Endothelial cell of umbilical vein (primary cell): ENCODE data around the gene PTGES3L. TPM values are rescaled to one million over a fixed set of nuclear protein-coding genes. Genes with fewer than 3 reads are reported as not detected.
A peak's percentile ranks its signal among the peaks of the same experiment; 100 is the strongest.

Experiments used
- BruUV-seq: library from RNA; stranded (reverse); fragments of 400-500 nt; replicated peaks from 2 replicates; lab custom pipeline; 2021; lab: Mats Ljungman, UMichigan
- CTCF ChIA-PET: fragments of 300-600, 350-600 bp; sonication (Branson Sonifier 250); formaldehyde crosslinking; loops from one replicate; lab custom pipeline; 2021; ENCODE audit warnings: antibody characterized with exemption, inconsistent platforms; lab: Charles Lee
- POLR2A ChIA-PET: fragments of 300-600, 350-600 bp; sonication (Branson Sonifier 250); formaldehyde crosslinking; loops from one replicate; lab custom pipeline; 2021; ENCODE audit warnings: antibody characterized with exemption, inconsistent platforms; lab: Charles Lee
- DNase-seq: peaks from one replicate; pipeline ENCODE4 v3.0.0-alpha.2; 2011; ENCODE audit warnings: low read depth, low spot score
- FAIRE-seq: peaks from 2 replicates; lab custom pipeline; 2011; peaks lifted over from hg19 to GRCh38; lab: Jason Lieb, UNC
- H2AFZ ChIP-seq: 2 replicates; pipeline ENCODE4 v1.6.0; 2012; ENCODE audit warnings: low read depth, low read length, control low read depth, inconsistent platforms
- H3K27ac ChIP-seq: 2 replicates; pipeline ENCODE4 v1.5.1; 2011; ENCODE audit warnings: low read depth, mild to moderate bottlenecking, control low read depth, low read length, moderate library complexity; ENCODE audit not compliant: insufficient read depth
- H3K27me3 ChIP-seq, 2 experiments: 2 replicates each; pipeline versions ENCODE4 v1.6.0 to v1.6.1; 2011; ENCODE audit warnings: low read length in 2 of 2, mixed read lengths in 1 of 2; ENCODE audit not compliant: control insufficient read depth in 2 of 2, insufficient read depth in 2 of 2
- H3K36me3 ChIP-seq, 2 experiments: 2 replicates in 1 of 2; 3 replicates in 1 of 2; pipeline ENCODE4 v1.5.1; 2011; ENCODE audit warnings: low read length in 2 of 2, mild to moderate bottlenecking in 1 of 2, moderate library complexity in 1 of 2; ENCODE audit not compliant: control insufficient read depth in 2 of 2, insufficient read depth in 2 of 2; ENCODE audit errors: extremely low read depth in 1 of 2
- H3K4me1 ChIP-seq: 3 replicates; pipeline ENCODE4 v1.5.1; 2011; ENCODE audit warnings: mild to moderate bottlenecking, low read length; ENCODE audit not compliant: control insufficient read depth, insufficient read depth; ENCODE audit errors: extremely low read depth
- H3K4me2 ChIP-seq: 2 replicates; pipeline ENCODE4 v1.6.1; 2011; ENCODE audit warnings: low read length, control low read depth, mixed read lengths; ENCODE audit not compliant: insufficient read depth
- H3K4me3 ChIP-seq, 3 experiments: fragments of 200-600 bp in 1 of 3; sonication (generic), shearing (Covaris generic) in 1 of 3; replicated peaks in 1 of 3; 2 replicates each; pipeline ENCODE4 v1.5.1; 2011 to 2016; ENCODE audit warnings: control low read depth in 3 of 3, low read length in 3 of 3, mild to moderate bottlenecking in 2 of 3, inconsistent platforms in 1 of 3, low read depth in 1 of 3, moderate library complexity in 1 of 3; ENCODE audit not compliant: insufficient read depth in 1 of 3
- H3K79me2 ChIP-seq: 2 replicates; pipeline ENCODE4 v1.6.0; 2012; ENCODE audit warnings: low read length, inconsistent platforms; ENCODE audit not compliant: control insufficient read depth, insufficient read depth
- H3K9ac ChIP-seq: replicated peaks from 2 replicates; pipeline ENCODE3; 2011; ENCODE audit warnings: low read length, control low read depth; ENCODE audit not compliant: insufficient read depth; ENCODE audit errors: extremely low read depth
- H3K9me1 ChIP-seq: replicated peaks from 3 replicates; pipeline ENCODE4 v1.6.0; 2011; ENCODE audit warnings: mild to moderate bottlenecking, low read length; ENCODE audit not compliant: control insufficient read depth, insufficient read depth; ENCODE audit errors: extremely low read depth
- H3K9me3 ChIP-seq: replicated peaks from 2 replicates; pipeline ENCODE4 v1.5.1; 2012; ENCODE audit warnings: low read length, inconsistent platforms; ENCODE audit not compliant: control insufficient read depth, insufficient read depth
- H4K20me1 ChIP-seq: replicated peaks from 2 replicates; pipeline ENCODE3; 2011; ENCODE audit warnings: mild to moderate bottlenecking, low read length; ENCODE audit not compliant: control insufficient read depth, insufficient read depth; ENCODE audit errors: extremely low read depth
- dilution Hi-C: fragments of 300-500 bp; cut with MboI; formaldehyde crosslinking; loops from one replicate; pipeline ENCODE4 v1.15.0; 2019; ENCODE audit warnings: low sequenced_read_pairs; ENCODE audit not compliant: extremely low pct_ligation_motif_present
- intact Hi-C: fragments of 100-400 bp; cut with micrococcal nuclease; formaldehyde crosslinking; loops from one replicate; pipeline ENCODE4 v1.10.0; 2022
- polyA plus RNA-seq, 4 experiments: library from polyadenylated mRNA; depleted of rRNA in 3 of 4; stranded (reverse) in 3 of 4; unstranded in 1 of 4; fragments of >200 nt; gene quantifications; 2 replicates each; pipeline versions ENCODE4 v1.2.1 to v1.2.3, GENCODE V29; 2011 to 2012; ENCODE audit warnings: missing spikeins in 1 of 4
- total RNA-seq: library from RNA; stranded (reverse); gene quantifications from 2 replicates; pipeline ENCODE4 v1.2.3, GENCODE V29; 2021
- TF ChIP-seq, protein P1 (sequence below): IDR thresholded peaks from 2 replicates; pipeline ENCODE4 v1.6.1; 2011; ENCODE audit not compliant: insufficient read depth, insufficient read length
- TF ChIP-seq, protein P2 (sequence below), 2 donors: IDR thresholded peaks; 1 replicate in 1 of 2; 2 replicates in 1 of 2; pipeline ENCODE4 v1.5.1; 2011; ENCODE audit warnings: low read length in 2 of 2, mild to moderate bottlenecking in 2 of 2, moderate library complexity in 2 of 2, control low read depth in 1 of 2, inconsistent platforms in 1 of 2, low read depth in 1 of 2; ENCODE audit not compliant: insufficient read depth in 1 of 2; ENCODE audit errors: extremely low read depth in 1 of 2

Gene PTGES3L
- total and polyA plus RNA-seq, 2 donors (not counting 3 experiments of a cell fraction or from before 2014, with no cell fraction given), result 0.23 TPM; not detected in 1

DNA sequence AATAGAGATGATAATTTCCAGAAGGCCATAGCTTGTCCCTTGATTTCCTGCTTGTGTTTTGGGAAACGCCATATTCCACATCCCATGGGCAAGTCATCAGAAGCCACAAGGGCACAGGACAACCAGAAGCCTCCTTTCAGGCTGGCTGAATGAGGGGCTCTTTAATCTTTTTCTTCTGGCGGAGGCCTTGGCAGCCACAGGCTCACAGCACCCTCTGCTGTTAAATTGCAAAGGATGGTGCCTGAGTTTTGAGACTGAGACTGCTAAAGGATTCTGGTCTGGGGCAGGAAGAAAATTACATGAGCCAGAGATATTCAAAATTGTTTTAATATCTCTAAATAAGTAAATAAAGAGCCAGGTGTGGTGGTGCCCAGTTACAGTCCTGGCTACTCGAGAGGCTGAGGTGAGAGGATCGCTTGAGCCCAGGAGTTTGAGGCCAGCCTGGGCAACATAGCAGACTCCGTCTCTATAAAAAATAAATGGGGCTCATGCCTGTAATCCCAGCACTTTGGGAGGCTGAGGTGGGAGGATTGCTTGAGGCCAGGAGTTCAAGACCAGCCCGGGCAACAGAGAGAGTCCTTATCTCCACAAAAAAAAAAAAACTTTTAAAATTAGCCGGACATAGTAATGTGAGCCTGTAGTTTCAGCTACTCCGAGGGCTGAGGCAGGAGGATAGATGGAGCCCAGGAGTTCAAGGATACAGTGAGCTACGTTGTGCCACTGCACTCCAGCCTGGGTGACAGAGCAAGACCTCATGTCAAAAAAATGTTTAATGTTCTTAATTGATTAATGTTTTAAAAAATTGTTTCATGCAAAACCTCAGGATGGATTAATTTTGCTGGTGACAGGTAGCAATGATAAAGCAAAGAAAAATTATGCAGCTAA, 41.9 kb downstream of the PTGES3L start:
- no peak overlapping the region for H3K27ac ChIP-seq
- H3K9ac ChIP-seq, result no peak overlapping the region
- CTCF ChIA-PET, result interaction anchor here (0.7 to 9.1 kb wide), 7 partner anchors 9 to 361 kb away, joined by 3 to 122 read pairs (median 3); partner anchors contain the start of genes AOC2 and PSMC3IP
- no peak overlapping the region for H2AFZ ChIP-seq
- no peaks in the 10 kb centered on the region for H3K36me3 ChIP-seq
- no peak overlapping the region for H3K4me3 ChIP-seq
- POLR2A ChIA-PET, result no interaction called here
- dilution Hi-C loops, result no loop called here
- no peaks in the 10 kb centered on the region for H4K20me1 ChIP-seq
- no peaks in the 10 kb centered on the region for H3K79me2 ChIP-seq
- FAIRE-seq, result peak; percentile 87
- no TSS peak for BruUV-seq
- TF ChIP-seq, protein P1, sequence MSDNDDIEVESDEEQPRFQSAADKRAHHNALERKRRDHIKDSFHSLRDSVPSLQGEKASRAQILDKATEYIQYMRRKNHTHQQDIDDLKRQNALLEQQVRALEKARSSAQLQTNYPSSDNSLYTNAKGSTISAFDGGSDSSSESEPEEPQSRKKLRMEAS, result no peak
- TF ChIP-seq, protein P2, sequence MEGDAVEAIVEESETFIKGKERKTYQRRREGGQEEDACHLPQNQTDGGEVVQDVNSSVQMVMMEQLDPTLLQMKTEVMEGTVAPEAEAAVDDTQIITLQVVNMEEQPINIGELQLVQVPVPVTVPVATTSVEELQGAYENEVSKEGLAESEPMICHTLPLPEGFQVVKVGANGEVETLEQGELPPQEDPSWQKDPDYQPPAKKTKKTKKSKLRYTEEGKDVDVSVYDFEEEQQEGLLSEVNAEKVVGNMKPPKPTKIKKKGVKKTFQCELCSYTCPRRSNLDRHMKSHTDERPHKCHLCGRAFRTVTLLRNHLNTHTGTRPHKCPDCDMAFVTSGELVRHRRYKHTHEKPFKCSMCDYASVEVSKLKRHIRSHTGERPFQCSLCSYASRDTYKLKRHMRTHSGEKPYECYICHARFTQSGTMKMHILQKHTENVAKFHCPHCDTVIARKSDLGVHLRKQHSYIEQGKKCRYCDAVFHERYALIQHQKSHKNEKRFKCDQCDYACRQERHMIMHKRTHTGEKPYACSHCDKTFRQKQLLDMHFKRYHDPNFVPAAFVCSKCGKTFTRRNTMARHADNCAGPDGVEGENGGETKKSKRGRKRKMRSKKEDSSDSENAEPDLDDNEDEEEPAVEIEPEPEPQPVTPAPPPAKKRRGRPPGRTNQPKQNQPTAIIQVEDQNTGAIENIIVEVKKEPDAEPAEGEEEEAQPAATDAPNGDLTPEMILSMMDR (IDR thresholded peaks at IDR 0.05; ENCODE audit: extremely low read depth in 1 of 2, insufficient read depth in 1 of 2, low read depth in 1 of 2, low read length in 2 of 2), result peak; percentile 62 to 69
- no peaks in the 10 kb centered on the region for H3K9me3 ChIP-seq
- no peak overlapping the region for H3K4me2 ChIP-seq
- H3K4me1 ChIP-seq, result no peaks in the 10 kb centered on the region
- intact Hi-C loops, result loop anchor here (1.0 to 5.0 kb wide), 5 partner anchors 56 to 361 kb away; partner anchors contain the start of genes BECN1 and PSMC3IP
- no peaks in the 10 kb centered on the region for H3K9me1 ChIP-seq
- peaks cover 0 to 2% of the 10 kb centered on the region in 2 experiments for H3K27me3 ChIP-seq
- DNase-seq, result peak; percentile 65
